B cell (primary cell): Measurements from ENCODE around the gene CDC42BPB.

Source experiments
- EZH2 ChIP-seq: IDR thresholded peaks from 2 replicates; pipeline ENCODE4 v1.6.1; 2012; ENCODE audit warnings: borderline replicate concordance, low read depth, mild to moderate bottlenecking, moderate library complexity, low read length; ENCODE audit not compliant: insufficient read depth, poor library complexity, severe bottlenecking
- TF ChIP-seq, protein P1 (sequence below): fragments of 200-600 bp; IDR thresholded peaks from one replicate; pipeline ENCODE4 v1.8.0; 2022; ENCODE audit warnings: antibody characterized with exemption, mild to moderate bottlenecking

DNA sequence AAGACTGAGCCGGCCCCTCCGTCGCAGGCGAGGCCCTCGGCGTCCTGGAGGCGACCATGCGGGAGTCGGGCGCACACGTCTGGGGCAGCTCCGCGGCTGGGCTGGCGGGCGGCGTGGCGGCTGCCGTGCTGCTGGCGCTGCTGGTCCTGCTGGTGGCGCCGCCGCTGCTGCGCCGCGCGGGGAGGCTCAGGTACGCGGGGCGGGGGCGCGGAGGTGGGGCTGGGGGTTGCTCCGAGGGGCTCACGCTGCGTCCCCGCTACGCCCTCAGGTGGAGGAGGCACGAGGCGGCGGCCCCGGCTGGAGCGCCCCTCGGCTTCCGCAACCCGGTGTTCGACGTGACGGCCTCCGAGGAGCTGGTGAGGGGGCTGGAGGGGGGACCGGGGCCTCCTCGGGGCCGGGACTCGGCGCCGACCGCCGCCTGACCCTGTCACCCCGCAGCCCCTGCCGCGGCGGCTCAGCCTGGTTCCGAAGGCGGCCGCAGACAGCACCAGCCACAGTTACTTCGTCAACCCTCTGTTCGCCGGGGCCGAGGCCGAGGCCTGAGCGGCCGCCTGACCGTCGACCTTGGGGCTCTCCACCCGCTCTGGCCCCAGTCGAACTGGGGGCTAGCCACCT lies 127.1 kb downstream of the CDC42BPB start:
- TF ChIP-seq, protein P1, sequence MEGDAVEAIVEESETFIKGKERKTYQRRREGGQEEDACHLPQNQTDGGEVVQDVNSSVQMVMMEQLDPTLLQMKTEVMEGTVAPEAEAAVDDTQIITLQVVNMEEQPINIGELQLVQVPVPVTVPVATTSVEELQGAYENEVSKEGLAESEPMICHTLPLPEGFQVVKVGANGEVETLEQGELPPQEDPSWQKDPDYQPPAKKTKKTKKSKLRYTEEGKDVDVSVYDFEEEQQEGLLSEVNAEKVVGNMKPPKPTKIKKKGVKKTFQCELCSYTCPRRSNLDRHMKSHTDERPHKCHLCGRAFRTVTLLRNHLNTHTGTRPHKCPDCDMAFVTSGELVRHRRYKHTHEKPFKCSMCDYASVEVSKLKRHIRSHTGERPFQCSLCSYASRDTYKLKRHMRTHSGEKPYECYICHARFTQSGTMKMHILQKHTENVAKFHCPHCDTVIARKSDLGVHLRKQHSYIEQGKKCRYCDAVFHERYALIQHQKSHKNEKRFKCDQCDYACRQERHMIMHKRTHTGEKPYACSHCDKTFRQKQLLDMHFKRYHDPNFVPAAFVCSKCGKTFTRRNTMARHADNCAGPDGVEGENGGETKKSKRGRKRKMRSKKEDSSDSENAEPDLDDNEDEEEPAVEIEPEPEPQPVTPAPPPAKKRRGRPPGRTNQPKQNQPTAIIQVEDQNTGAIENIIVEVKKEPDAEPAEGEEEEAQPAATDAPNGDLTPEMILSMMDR, result no peak
- no peak for TF ChIP-seq EZH2
